GM10248 (cell line): Measurements from ENCODE around the gene CIB2.

Experiments
- CTCF ChIA-PET: fragments of 300-600 bp; sonication (Branson Sonifier 250); formaldehyde crosslinking; extraction: SDS; loops from one replicate; lab custom pipeline; 2021; ENCODE audit warnings: antibody characterized with exemption; lab: Yijun Ruan, JAX
- POLR2A ChIA-PET: fragments of 350-650 bp; sonication (Branson Sonifier 250); formaldehyde crosslinking; extraction: SDS; loops from one replicate; lab custom pipeline; 2020; ENCODE audit warnings: antibody characterized with exemption; lab: Yijun Ruan, JAX
- DNase-seq: peaks from one replicate; pipeline ENCODE4 v3.0.0; 2012; ENCODE audit errors: extremely low spot score
- CTCF ChIP-seq: IDR thresholded peaks from 2 replicates; pipeline ENCODE4 v1.5.1; 2012; ENCODE audit warnings: mild to moderate bottlenecking, low read depth; ENCODE audit errors: extremely low read depth, missing control alignments, control extremely low read depth

The CIB2 gene

GRCh38 chr15:78131295-78132061 is at the start of gene CIB2:
CIB2 (minus strand) TSS chr15:78131445; CDS start chr15:78131215, 230 bp downstream.
- TF ChIP-seq CTCF = peak; percentile 84
- CTCF ChIA-PET = interaction anchor here (0.7 to 11.3 kb wide), 32 partner anchors 9 to 291 kb away, joined by 3 to 193 read pairs (median 5); partner anchors contain the start of gene IDH3A
- POLR2A ChIA-PET = interaction anchor here (1.8 kb wide), 1 partner anchor 134 kb away, joined by 7 read pairs; the partner anchor contains the start of gene DNAJA4
- DNase-seq = peak; percentile 94

GRCh38 chr15:78179906-78180305 is 48.7 kb upstream of the CIB2 start:
- TF ChIP-seq CTCF = no peak
- ChIA-PET POLR2A (no interaction called here), CTCF (interaction anchor here (1.4 to 6.2 kb wide), 2 partner anchors 17 to 30 kb away, joined by 3 to 82 read pairs; no protein-coding TSS in a partner anchor)

GRCh38 chr15:78179286-78179840 is 48.1 kb upstream of the CIB2 start:
- no peak for DNase-seq
- CTCF ChIA-PET = interaction anchor here (0.8 to 6.2 kb wide), 5 partner anchors 12 to 48 kb away, joined by 3 to 82 read pairs (median 14); partner anchors contain the start of gene CIB2
- POLR2A ChIA-PET = no interaction called here
- TF ChIP-seq CTCF = no peak

More at GRCh38 chr15:78179906-78180305, 48.7 kb upstream of the CIB2 start:
- DNase-seq = no peak

- TF ChIP-seq CTCF = no peak
- POLR2A ChIA-PET = no interaction called here
- no peak for DNase-seq
- CTCF ChIA-PET = interaction anchor here (0.7 to 6.2 kb wide), 16 partner anchors 8 to 352 kb away, joined by 3 to 82 read pairs (median 4); partner anchors contain the start of genes CIB2 and IDH3A
These were observed 46.8 kb upstream of the CIB2 start for GRCh38 chr15:78178064-78178463.

GRCh38 chr15:78177447-78177873 is 46.2 kb upstream of the CIB2 start:
- peak; percentile 71 for DNase-seq
- CTCF ChIA-PET = interaction anchor here (0.7 to 6.2 kb wide), 20 partner anchors 8 to 352 kb away, joined by 3 to 82 read pairs (median 4); partner anchors contain the start of gene CIB2
- TF ChIP-seq CTCF = peak; percentile 63
- POLR2A ChIA-PET = no interaction called here

- DNase-seq = no peak
- ChIA-PET CTCF (interaction anchor here (1.5 to 6.2 kb wide), 2 partner anchors 9 to 22 kb away, joined by 4 to 82 read pairs; no protein-coding TSS in a partner anchor), POLR2A (no interaction called here)
- no peak for TF ChIP-seq CTCF
These were observed 44.1 kb upstream of the CIB2 start for GRCh38 chr15:78175330-78175729.
